K562 (cell line): ENCODE measurements around the gene HMGA1.

Experiments
- CTCF ChIP-seq, 3 experiments: IDR thresholded peaks in 2 of 3; conservative IDR thresholded peaks in 1 of 3; 2 replicates each; pipeline ENCODE4 v1.5.1; 2011 to 2012; ENCODE audit warnings: low read length in 3 of 3, mild to moderate bottlenecking in 3 of 3, control low read depth in 2 of 3, improper control_type of control experiment in 1 of 3, inconsistent platforms in 1 of 3, low read depth in 1 of 3, mixed read lengths in 1 of 3, moderate library complexity in 1 of 3; ENCODE audit not compliant: insufficient read depth in 2 of 3
- DMBX1 ChIP-seq: fragments of 250-450 bp; sonication (Bioruptor Pico); IDR thresholded peaks from 2 replicates; pipeline ENCODE4 v1.8.0; 2022; ENCODE audit warnings: inconsistent platforms, mild to moderate bottlenecking, moderate library complexity, borderline replicate concordance
- RCOR1 ChIP-seq, 2 experiments: IDR thresholded peaks; 2 replicates each; pipeline ENCODE4 v1.6.1; 2012; ENCODE audit warnings: low read depth in 2 of 2, low read length in 2 of 2, borderline replicate concordance in 1 of 2, improper control_type of control experiment in 1 of 2

DNA sequence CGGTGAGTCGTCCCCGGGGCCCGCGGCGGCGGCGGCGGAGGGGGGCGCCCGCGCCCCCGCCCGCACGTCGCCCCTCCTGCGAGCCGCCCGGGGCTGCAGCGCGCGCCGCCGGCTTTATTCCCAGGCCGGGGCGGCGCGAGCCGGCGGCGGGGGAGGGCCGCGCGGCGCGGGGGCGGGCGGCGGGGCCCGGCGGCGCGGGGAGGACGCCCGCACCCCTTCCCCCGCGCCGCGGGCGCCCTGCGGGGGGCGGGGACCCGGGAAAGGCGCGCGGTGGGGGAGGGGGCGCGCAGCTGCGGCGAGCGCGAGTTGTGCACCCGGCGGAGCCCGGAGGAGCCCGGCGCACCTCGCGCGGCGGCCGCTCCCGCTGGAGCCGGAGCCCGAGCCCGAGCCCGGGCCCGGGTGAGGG, 646 bp downstream of the HMGA1 start:
- no peak for TF ChIP-seq CTCF (IDR thresholded peaks at IDR 0.05 in 2 of 3, conservative IDR thresholded peaks at IDR 0.05 in 1 of 3; ENCODE audit: insufficient read depth in 2 of 3, low read depth in 1 of 3, low read length in 3 of 3)
- TF ChIP-seq RCOR1 (IDR thresholded peaks at IDR 0.05; ENCODE audit: borderline replicate concordance in 1 of 2, low read depth in 2 of 2, low read length in 2 of 2) = no peak
- no peak for TF ChIP-seq DMBX1 (CRISPR knock-in tag)
